Measurements from ENCODE around the gene CXorf65.

CXorf65 gene

GRCh38 chrX:71085900-71086299 is 20.6 kb downstream of the CXorf65 start:
- TF ChIP-seq CTCF (IDR thresholded peaks at IDR 0.05; ENCODE audit: low read depth, low read length), result no peak

GRCh38 chrX:71082822-71083221 is 23.7 kb downstream of the CXorf65 start:
- DNase-seq (ENCODE audit: extremely low read depth, low read depth), result no peak
- TF ChIP-seq CTCF (IDR thresholded peaks at IDR 0.05; ENCODE audit: low read depth, low read length), result no peak

More at GRCh38 chrX:71085900-71086299, 20.6 kb downstream of the CXorf65 start:
- no peak for DNase-seq (ENCODE audit: extremely low read depth, low read depth)

GRCh38 chrX:71082124-71082647 is 24.4 kb downstream of the CXorf65 start:
- no peak for TF ChIP-seq CTCF (IDR thresholded peaks at IDR 0.05; ENCODE audit: low read depth, low read length)
- DNase-seq (ENCODE audit: extremely low read depth, low read depth), result no peak

GRCh38 chrX:71081330-71082123 is 25.0 kb downstream of the CXorf65 start:
- no peak for TF ChIP-seq CTCF (IDR thresholded peaks at IDR 0.05; ENCODE audit: low read depth, low read length)
- no peak for DNase-seq (ENCODE audit: extremely low read depth, low read depth)

GRCh38 chrX:71070531-71070930 is 36.0 kb downstream of the CXorf65 start:
- DNase-seq (ENCODE audit: extremely low read depth, low read depth), result no peak
- no peak for TF ChIP-seq CTCF (IDR thresholded peaks at IDR 0.05; ENCODE audit: low read depth, low read length)

- DNase-seq (ENCODE audit: extremely low read depth, low read depth), result peak; percentile 87
- TF ChIP-seq CTCF (IDR thresholded peaks at IDR 0.05; ENCODE audit: low read depth, low read length), result no peak
These were observed 38.3 kb downstream of the CXorf65 start, which contains the start of gene SNX12 for GRCh38 chrX:71068044-71068918. SNX12 (minus strand) TSS chrX:71068334; CDS start chrX:71068306, 28 bp downstream.

- DNase-seq (ENCODE audit: extremely low read depth, low read depth), result no peak
- TF ChIP-seq CTCF (IDR thresholded peaks at IDR 0.05; ENCODE audit: low read depth, low read length), result no peak
These were observed 38.9 kb downstream of the CXorf65 start for GRCh38 chrX:71067712-71068043.

All from AG09319 (cell line).